Stimulated activated CD4-positive, alpha-beta T cell treated with anti-CD3 and anti-CD28 coated beads, Interleukin-4, amount 100 ng/mL, for 48 hours (primary cell): ENCODE measurements around the gene PLCL2.
"Not testable (repeated sequence)": the region's sequence is repeated elsewhere in the genome, so short reads cannot be mapped to it uniquely, and the experiment has no call there.

Source experiments
- DNase-seq, 2 donors: peaks; one replicate each; pipeline ENCODE4 v3.0.0-alpha.2; 2020; ENCODE audit warnings: low read depth in 2 of 2

PLCL2 gene

DNA sequence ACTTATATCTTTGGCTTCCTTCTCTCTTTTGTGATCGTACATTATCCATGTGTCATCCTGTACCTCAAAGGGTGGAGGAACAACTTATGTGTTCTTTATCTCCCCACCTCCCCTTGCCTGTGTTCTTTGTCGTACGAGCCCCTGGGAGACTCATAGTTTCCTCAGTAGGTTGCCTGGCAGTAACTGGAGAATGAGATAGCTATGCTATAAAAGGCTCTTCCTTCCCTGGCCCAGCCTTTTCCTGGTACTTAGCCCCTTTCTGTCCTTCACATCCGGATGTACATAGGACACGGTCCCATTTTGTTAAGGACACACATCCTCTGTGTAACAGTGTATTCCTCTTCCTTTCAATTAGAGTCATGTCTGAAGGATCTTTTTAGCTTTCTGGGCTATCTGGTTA, 32.1 kb downstream of the PLCL2 start:
- DNase-seq: no peak

DNA sequence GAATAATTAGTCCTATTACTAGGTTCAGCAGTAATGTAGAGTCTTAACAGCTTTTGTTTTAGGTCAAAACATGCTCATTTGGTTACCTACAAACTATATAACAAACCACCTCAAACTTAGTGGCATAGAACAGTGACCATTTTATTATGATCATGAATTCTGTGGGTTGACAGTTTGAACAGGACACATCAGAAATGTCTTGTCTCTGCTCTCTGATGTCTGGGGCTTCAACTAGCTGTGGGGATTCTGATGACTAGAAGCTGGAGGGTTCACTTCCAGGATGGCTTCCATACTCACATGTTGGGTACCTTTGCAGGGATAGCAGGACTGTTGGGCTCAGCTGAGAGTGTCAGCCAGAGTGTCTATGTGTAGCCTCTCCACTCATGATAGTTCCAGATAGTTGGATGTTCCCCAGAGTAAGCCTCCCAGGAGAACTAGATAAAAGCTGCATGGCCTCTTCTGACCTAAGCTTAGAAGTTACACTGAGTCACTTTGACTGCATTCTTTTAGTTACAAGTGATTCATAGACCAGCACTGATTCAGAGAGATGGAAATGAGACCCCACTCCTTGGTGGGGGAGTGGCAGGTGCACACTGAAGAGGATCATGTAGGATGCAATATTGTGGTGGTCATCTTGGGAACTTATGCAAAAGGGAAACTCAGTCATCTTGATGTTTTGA, 32.6 kb downstream of the PLCL2 start:
- DNase-seq: no peak

GRCh38 chr3:16917980-16918682, 33.4 kb downstream of the PLCL2 start:
- no peak for DNase-seq

GRCh38 chr3:16918683-16919025, 33.9 kb downstream of the PLCL2 start:
- DNase-seq: no peak

GRCh38 chr3:16923112-16923511, 38.4 kb downstream of the PLCL2 start:
- no peak for DNase-seq

GRCh38 chr3:16927485-16927884, 42.7 kb downstream of the PLCL2 start:
- DNase-seq: no peak

DNA sequence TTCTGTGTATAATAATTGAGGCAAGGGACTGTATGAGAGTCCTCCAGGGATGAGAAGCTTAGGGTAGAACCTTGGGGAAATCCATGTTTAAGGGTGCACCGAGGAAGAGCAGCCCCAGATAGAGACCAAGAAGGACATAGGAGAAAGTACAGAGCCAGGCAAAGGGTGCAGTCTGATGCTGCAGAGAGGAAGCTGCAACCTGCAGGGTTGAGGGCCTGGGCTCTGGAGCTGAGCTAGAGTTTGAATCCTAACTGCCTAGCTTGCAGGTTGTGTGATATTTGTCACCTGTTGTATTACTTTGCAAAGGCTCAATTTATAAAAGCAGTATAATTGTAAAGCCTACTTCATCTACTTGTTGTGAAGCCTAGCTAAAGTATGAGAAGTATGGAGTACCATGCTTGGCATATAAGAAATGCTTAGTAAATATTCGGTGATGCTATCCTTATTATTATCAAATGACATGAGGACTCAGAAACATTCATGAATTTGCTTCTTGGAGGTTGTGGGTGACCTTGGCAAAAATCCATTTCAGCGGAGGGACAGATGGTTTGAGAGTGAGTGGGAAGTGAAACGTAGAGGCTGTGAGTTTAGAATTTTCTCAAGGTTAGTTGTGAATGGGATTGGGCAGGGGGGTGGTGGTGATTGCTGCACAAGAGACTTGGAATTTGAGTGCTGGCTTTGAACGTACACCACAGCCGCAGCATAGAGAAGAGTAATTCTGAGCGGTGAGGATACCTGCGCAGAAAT, 43.8 kb downstream of the PLCL2 start:
- DNase-seq: no peak

GRCh38 chr3:16929311-16929710, 44.6 kb downstream of the PLCL2 start:
- no peak for DNase-seq

DNA sequence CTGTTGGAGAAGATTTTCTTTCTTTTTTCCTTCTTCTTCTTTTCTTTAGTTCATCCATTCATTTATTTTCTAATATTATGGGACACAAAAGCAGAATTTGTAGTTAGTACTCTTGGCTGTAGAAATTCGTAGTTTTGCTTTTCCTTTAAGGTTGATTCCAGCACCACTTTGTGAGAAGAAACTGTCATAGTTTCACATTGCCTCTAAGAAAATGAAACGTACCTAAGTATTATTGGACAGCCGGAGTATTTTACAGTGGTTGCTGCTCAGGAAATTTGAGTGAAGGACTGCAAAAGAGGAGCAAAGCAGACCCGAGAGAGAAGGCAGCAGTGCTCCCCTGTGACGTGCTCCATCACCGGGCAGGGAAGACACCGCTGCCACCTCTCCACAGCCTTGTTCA, 48.1 kb downstream of the PLCL2 start:
- no peak for DNase-seq

GRCh38 chr3:16935781-16936180, 51.0 kb downstream of the PLCL2 start:
- no peak for DNase-seq

DNA sequence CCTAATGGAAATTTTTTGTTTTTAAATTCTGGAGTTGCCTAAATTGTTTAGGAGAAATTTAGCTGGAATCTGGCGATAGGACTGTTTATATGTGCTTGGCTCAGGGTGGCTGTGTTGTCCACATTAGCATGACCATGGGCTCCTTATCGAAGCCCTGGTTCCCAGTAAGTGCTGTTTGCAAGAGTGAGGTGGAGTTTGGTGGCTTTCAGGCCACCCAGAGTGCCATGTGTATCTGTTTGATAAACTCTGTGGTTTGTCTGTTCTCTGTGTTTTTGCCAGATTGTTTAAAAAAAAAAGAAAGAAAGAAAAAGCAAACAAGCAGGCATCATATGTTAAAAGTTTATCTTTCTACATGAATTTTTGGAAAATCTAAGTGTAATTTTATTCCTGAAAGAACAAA, 51.5 kb downstream of the PLCL2 start:
- DNase-seq: no peak

- DNase-seq: no peak
Observed at GRCh38 chr3:16936676-16937230, 52.0 kb downstream of the PLCL2 start.

- DNase-seq: no peak
Observed at GRCh38 chr3:16937326-16937845, 52.6 kb downstream of the PLCL2 start.

- no peak for DNase-seq
Observed at GRCh38 chr3:16940769-16941700, 56.3 kb downstream of the PLCL2 start.

DNA sequence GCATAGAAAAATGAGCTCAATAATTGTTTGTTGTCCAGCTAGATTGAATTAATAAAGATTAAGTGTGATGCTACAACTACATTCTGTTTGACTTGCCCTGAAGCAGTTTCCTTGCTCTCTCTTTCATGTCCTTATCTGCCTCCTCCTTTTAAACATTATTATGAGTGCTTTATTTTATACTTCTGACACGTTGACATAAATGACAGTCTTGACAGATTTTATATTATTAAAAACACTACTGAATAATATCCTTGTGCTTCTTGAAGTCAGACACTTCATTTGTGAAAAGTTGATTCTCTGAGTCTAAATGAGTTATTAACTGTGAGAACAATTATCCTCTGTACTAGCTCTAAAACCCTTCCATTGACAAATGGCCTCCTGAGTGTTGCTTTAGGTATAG, 58.2 kb downstream of the PLCL2 start:
- DNase-seq: no peak

- DNase-seq: no peak
Observed at GRCh38 chr3:16943857-16944256, 59.1 kb downstream of the PLCL2 start.

DNA sequence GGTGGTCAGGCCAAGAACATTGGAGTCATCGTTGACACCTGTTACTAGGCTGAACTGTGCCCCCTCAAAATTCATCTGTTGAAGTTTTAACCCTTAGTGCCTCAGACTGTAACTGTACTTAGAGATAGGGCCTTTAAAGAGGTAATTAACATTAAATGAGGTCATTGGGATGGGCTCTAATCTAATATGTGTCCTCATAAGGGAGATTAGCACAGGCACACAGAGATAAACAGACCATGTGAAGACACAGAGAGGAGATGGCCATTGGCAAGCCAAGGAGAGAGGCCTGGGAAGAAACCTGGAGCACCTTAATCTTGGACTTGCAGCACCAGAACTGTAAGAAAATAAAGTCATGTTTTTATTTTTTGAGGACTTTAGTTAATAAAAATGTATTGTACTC, 59.6 kb downstream of the PLCL2 start:
- DNase-seq: no peak

DNA sequence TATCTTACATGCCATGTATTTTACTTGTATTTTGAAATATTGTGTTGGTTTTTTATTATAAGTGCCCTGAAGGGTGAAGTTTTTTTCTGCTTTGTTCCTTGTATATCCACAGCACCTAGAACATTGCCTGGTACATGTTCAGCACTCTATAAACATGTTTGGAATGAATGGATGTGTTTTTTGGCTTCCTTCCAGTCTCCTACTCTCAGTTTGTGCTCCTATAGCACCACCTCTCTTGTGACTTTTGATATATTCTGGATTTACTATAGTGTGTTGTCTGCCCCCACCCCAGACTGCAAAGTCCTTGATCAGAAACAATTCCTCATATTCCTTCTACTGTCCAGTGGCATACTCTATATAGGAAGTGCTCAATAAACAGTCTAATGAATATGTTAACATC, 60.6 kb downstream of the PLCL2 start:
- no peak for DNase-seq

GRCh38 chr3:16950282-16950681, 65.5 kb downstream of the PLCL2 start:
- DNase-seq: no peak

DNA sequence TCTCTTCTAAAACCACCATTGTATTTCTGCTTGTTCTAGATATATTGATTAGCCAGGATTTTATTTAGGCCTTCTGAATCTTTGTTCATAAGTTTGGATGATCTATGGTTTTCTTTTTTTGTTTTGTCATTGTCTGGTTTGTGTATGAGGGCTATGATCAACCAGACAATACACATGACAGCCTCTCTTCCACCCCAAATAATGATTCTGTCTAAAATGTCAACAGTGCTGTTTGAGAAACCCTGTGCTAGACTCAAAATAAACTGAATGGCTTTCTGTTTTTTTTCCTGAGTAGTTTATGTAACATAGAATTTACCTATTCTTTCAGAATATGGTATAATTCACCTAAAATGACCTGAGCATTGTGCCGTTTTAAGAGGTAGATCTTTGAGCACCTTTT, 66.1 kb downstream of the PLCL2 start:
- no peak for DNase-seq

DNA sequence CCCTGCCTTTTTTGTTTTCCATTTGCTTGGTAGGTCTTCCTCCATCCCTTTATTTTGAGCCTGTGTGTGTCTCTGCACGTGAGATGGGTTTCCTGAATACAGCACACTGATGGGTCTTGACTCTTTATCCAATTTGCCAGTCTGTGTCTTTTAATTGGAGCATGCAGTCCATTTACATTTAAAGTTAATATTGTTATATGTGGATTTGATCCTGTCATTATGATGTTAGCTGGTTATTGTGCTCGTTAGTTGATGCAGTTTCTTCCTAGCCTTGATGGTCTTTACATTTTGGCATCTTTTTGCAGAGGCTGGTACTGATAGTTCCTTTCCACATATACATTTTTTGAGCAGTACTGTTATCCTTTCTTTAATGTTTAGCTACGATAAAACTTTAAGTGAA, 73.1 kb downstream of the PLCL2 start:
- DNase-seq: not testable (repeated sequence)
